Measurements from ENCODE around the gene MORC2.

GRCh38 chr22:30944986-30945385, 23.6 kb downstream of the MORC2 start:
- TF ChIP-seq CTCF (conservative IDR thresholded peaks at IDR 0.05; ENCODE audit: low read depth, low read length) (no peak), EZH2 (IDR thresholded peaks at IDR 0.05; ENCODE audit: low read length, unreplicated experiment) (no peak)
